Neural cell (in vitro differentiated cells): Measurements from ENCODE around the gene IFNB1. TPM values are rescaled to one million over a fixed set of nuclear protein-coding genes. Genes with fewer than 3 reads are reported as not detected.

Experiments used
- H2AFZ ChIP-seq: fragments of 200-600, 300-800 bp; sonication (generic), shearing (Covaris generic); 2 replicates; pipeline ENCODE4 v1.6.0; 2014; ENCODE audit warnings: low read depth, mild to moderate bottlenecking, antibody characterized with exemption, low read length, moderate library complexity
- H3F3A ChIP-seq: fragments of 200-600 bp; shearing (Covaris generic); 2 replicates; pipeline ENCODE4 v1.6.1; 2016; ENCODE audit warnings: mild to moderate bottlenecking, moderate library complexity, mixed read lengths, antibody characterized with exemption, low read length; ENCODE audit not compliant: insufficient read depth, poor library complexity, severe bottlenecking
- H3K27ac ChIP-seq: fragments of 200-600, 300-800 bp; sonication (generic), shearing (Covaris generic); 2 replicates; pipeline ENCODE4 v1.5.1; 2014; ENCODE audit warnings: mild to moderate bottlenecking, low read length, moderate library complexity
- H3K27me3 ChIP-seq: fragments of 300-800, 200-600 bp; sonication (generic), shearing (Covaris generic); 2 replicates; pipeline ENCODE4 v1.6.0; 2014; ENCODE audit warnings: mild to moderate bottlenecking, low read depth, low read length, moderate library complexity; ENCODE audit not compliant: insufficient read depth
- H3K36me3 ChIP-seq: fragments of 300-800, 200-600 bp; sonication (generic), shearing (Covaris generic); 2 replicates; pipeline ENCODE4 v1.5.1; 2014; ENCODE audit warnings: mild to moderate bottlenecking, antibody characterized with exemption, low read length, moderate library complexity; ENCODE audit not compliant: insufficient read depth
- H3K4me2 ChIP-seq: fragments of 300-800, 200-600 bp; sonication (generic), shearing (Covaris generic); 2 replicates; pipeline ENCODE4 v1.6.0; 2014; ENCODE audit warnings: mild to moderate bottlenecking, low read length
- H3K4me3 ChIP-seq: fragments of 300-800, 200-600 bp; sonication (generic), shearing (Covaris generic); 2 replicates; pipeline ENCODE4 v1.5.1; 2014; ENCODE audit warnings: mild to moderate bottlenecking, low read length, moderate library complexity
- H3K79me2 ChIP-seq: fragments of 200-600 bp; shearing (Covaris generic); replicated peaks from 2 replicates; pipeline ENCODE4 v1.6.0; 2014; ENCODE audit warnings: mild to moderate bottlenecking, low read length, moderate library complexity; ENCODE audit not compliant: insufficient read depth
- H3K9ac ChIP-seq: fragments of 300-800, 200-600 bp; sonication (generic), shearing (Covaris generic); 2 replicates; pipeline ENCODE4 v1.6.1; 2016; ENCODE audit warnings: mild to moderate bottlenecking, low read length, mixed read lengths
- H3K9me2 ChIP-seq: fragments of 200-600 bp; shearing (Covaris generic); 2 replicates; pipeline ENCODE4 v1.6.1; 2016; ENCODE audit warnings: mild to moderate bottlenecking, low read length, mixed read lengths; ENCODE audit not compliant: insufficient read depth
- H3K9me3 ChIP-seq: fragments of 200-600, 300-800 bp; sonication (generic), shearing (Covaris generic); 2 replicates; pipeline ENCODE4 v1.6.1; 2016; ENCODE audit warnings: mild to moderate bottlenecking, mixed run types, low read length, moderate library complexity, mixed read lengths
- H4K20me1 ChIP-seq: fragments of 200-600 bp; shearing (Covaris generic); 2 replicates; pipeline ENCODE4 v1.6.1; 2016; ENCODE audit warnings: mild to moderate bottlenecking, mixed run types; ENCODE audit not compliant: insufficient read depth
- CTCF ChIP-seq: fragments of 450-650 bp; IDR thresholded peaks from 2 replicates; pipeline ENCODE4 v1.5.1; 2014; ENCODE audit warnings: antibody characterized with exemption, mild to moderate bottlenecking, moderate library complexity; ENCODE audit not compliant: poor library complexity, severe bottlenecking
- EP300 ChIP-seq: fragments of 450-650 bp; conservative IDR thresholded peaks from 2 replicates; pipeline ENCODE4 v1.6.1; 2014; ENCODE audit warnings: antibody characterized with exemption, mild to moderate bottlenecking, moderate library complexity; ENCODE audit not compliant: poor library complexity, severe bottlenecking
- EZH2 ChIP-seq: fragments of 200-600, 300-800 bp; shearing (Covaris generic), sonication (generic); IDR thresholded peaks from 2 replicates; pipeline ENCODE4 v1.6.1; 2014; ENCODE audit warnings: antibody characterized with exemption, low read length, borderline replicate concordance, mild to moderate bottlenecking; ENCODE audit not compliant: insufficient read depth, poor library complexity, severe bottlenecking
- MXI1 ChIP-seq: fragments of 450-650 bp; conservative IDR thresholded peaks from 2 replicates; pipeline ENCODE4 v1.6.1; 2014; ENCODE audit warnings: antibody characterized with exemption, mild to moderate bottlenecking; ENCODE audit not compliant: poor library complexity, severe bottlenecking
- POLR2AphosphoS5 ChIP-seq: IDR thresholded peaks from 2 replicates; pipeline ENCODE4 v1.6.1; 2012
- RAD21 ChIP-seq: fragments of 450-650 bp; conservative IDR thresholded peaks from 2 replicates; pipeline ENCODE4 v1.6.1; 2014; ENCODE audit warnings: antibody characterized with exemption, mild to moderate bottlenecking, moderate library complexity
- REST ChIP-seq: IDR thresholded peaks from 2 replicates; pipeline ENCODE4 v1.6.1; 2012; ENCODE audit warnings: borderline replicate concordance
- SMC3 ChIP-seq: fragments of 450-650 bp; conservative IDR thresholded peaks from 2 replicates; pipeline ENCODE4 v1.6.1; 2014; ENCODE audit warnings: antibody characterized with exemption, mild to moderate bottlenecking, moderate library complexity; ENCODE audit not compliant: poor library complexity
- TAF1 ChIP-seq: IDR thresholded peaks from 2 replicates; pipeline ENCODE4 v1.6.1; 2012; ENCODE audit warnings: low read depth
- polyA plus RNA-seq: library from polyadenylated mRNA; depleted of rRNA; stranded (reverse); fragments of >200 nt; gene quantifications from 2 replicates; pipeline ENCODE4 v1.2.3, GENCODE V29; 2014

The IFNB1 gene
- polyA plus RNA-seq, 1 donor from 2014 or later, result not detected

- H3K9ac ChIP-seq, result no peak overlapping the region
- H3K36me3 ChIP-seq, result no peaks in the 10 kb centered on the region
- no peaks in the 10 kb centered on the region for H4K20me1 ChIP-seq
- H3K9me3 ChIP-seq, result no peaks in the 10 kb centered on the region
- no peak overlapping the region for H3K27ac ChIP-seq
- H3K4me2 ChIP-seq, result no peak overlapping the region
- no peaks in the 10 kb centered on the region for H3K27me3 ChIP-seq
- H3F3A ChIP-seq, result no peaks in the 10 kb centered on the region
- H2AFZ ChIP-seq, result no peak overlapping the region
- TF ChIP-seq TAF1, result no peak
- TF ChIP-seq SMC3, result no peak
- TF ChIP-seq EZH2, result no peak
- no peak for TF ChIP-seq CTCF
- no peak for TF ChIP-seq EP300
- no peak for TF ChIP-seq RAD21
- no peak for TF ChIP-seq POLR2AphosphoS5
- no peak for TF ChIP-seq MXI1
- TF ChIP-seq REST, result no peak
- H3K79me2 ChIP-seq, result no peaks in the 10 kb centered on the region
- no peaks in the 10 kb centered on the region for H3K9me2 ChIP-seq
- H3K4me3 ChIP-seq, result no peak overlapping the region
Observed at GRCh38 chr9:21121079-21121478, 43.3 kb upstream of the IFNB1 start.

- H3K9me2 ChIP-seq, result no peaks in the 10 kb centered on the region
- H3K36me3 ChIP-seq, result no peaks in the 10 kb centered on the region
- H4K20me1 ChIP-seq, result no peaks in the 10 kb centered on the region
- H3K4me2 ChIP-seq, result no peak overlapping the region
- H3K9me3 ChIP-seq, result no peaks in the 10 kb centered on the region
- no peaks in the 10 kb centered on the region for H3K79me2 ChIP-seq
- H3K9ac ChIP-seq, result no peak overlapping the region
- no peak overlapping the region for H2AFZ ChIP-seq
- H3K27me3 ChIP-seq, result no peaks in the 10 kb centered on the region
- no peak overlapping the region for H3K4me3 ChIP-seq
- no peaks in the 10 kb centered on the region for H3F3A ChIP-seq
- H3K27ac ChIP-seq, result no peak overlapping the region
- TF ChIP-seq EZH2 (no peak), REST (no peak), CTCF (no peak), SMC3 (no peak), EP300 (no peak), POLR2AphosphoS5 (no peak), MXI1 (no peak), RAD21 (no peak), TAF1 (no peak)
Observed at GRCh38 chr9:21119093-21119770, 41.5 kb upstream of the IFNB1 start.
